SJSA1 (cell line): Measurements from ENCODE around the gene WFIKKN2. TPM values are rescaled to one million over a fixed set of nuclear protein-coding genes. Genes with fewer than 3 reads are reported as not detected.

ENCODE experiments used
- DNase-seq, 2 experiments: peaks; one replicate each; pipeline ENCODE4 v3.0.0-alpha.2; 2015 to 2020; ENCODE audit warnings: low spot score in 2 of 2, low read depth in 1 of 2
- H3K27ac ChIP-seq: fragments of 250-450 bp; sonication (Bioruptor Pico); 2 replicates; pipeline ENCODE4 v1.5.1; 2020; ENCODE audit warnings: mild to moderate bottlenecking, moderate library complexity
- H3K27me3 ChIP-seq: fragments of 250-450 bp; sonication (Bioruptor Pico); replicated peaks from 2 replicates; pipeline ENCODE4 v1.5.1; 2020; ENCODE audit warnings: mild to moderate bottlenecking, moderate library complexity
- H3K36me3 ChIP-seq: fragments of 250-450 bp; sonication (Bioruptor Pico); 2 replicates; pipeline ENCODE4 v1.5.1; 2020; ENCODE audit warnings: mild to moderate bottlenecking
- H3K4me1 ChIP-seq: fragments of 250-450 bp; sonication (Bioruptor Pico); replicated peaks from 2 replicates; pipeline ENCODE4 v1.6.1; 2021; ENCODE audit warnings: mild to moderate bottlenecking
- H3K4me3 ChIP-seq: fragments of 250-450 bp; sonication (Bioruptor Pico); 2 replicates; pipeline ENCODE4 v1.5.1; 2020; ENCODE audit warnings: mild to moderate bottlenecking
- H3K9me3 ChIP-seq: fragments of 250-450 bp; sonication (Bioruptor Pico); replicated peaks from 2 replicates; pipeline ENCODE4 v1.5.1; 2020; ENCODE audit warnings: mild to moderate bottlenecking
- total RNA-seq: library from RNA; depleted of rRNA; stranded (reverse); fragments of >200 nt; shearing (Covaris generic); gene quantifications from 2 replicates; pipeline ENCODE4 v1.2.3, GENCODE V29; 2014

WFIKKN2 gene
- total RNA-seq, 1 experiment from 2014 or later = not detected

GRCh38 chr17:50817838-50818237 lies 17.5 kb upstream of the WFIKKN2 start:
- Histone ChIP-seq H3K27ac (no peak overlapping the region), H3K36me3 (no peaks in the 10 kb centered on the region), H3K4me3 (no peak overlapping the region), H3K4me1 (peaks cover 12% of the 10 kb centered on the region), H3K9me3 (0 out of 2 replicates have a peak, but pooled peaks cover 3% of the 10 kb centered on the region), H3K27me3 (no peaks in the 10 kb centered on the region)
- no peak for DNase-seq

- H3K27ac ChIP-seq = no peak overlapping the region
- no peaks in the 10 kb centered on the region for H3K27me3 ChIP-seq
- H3K4me1 ChIP-seq = peaks cover 12% of the 10 kb centered on the region
- no peaks in the 10 kb centered on the region for H3K36me3 ChIP-seq
- H3K4me3 ChIP-seq = no peak overlapping the region
- 0 out of 2 replicates have a peak, but pooled peaks cover 3% of the 10 kb centered on the region for H3K9me3 ChIP-seq
- no peak for DNase-seq
These were observed 17.1 kb upstream of the WFIKKN2 start for GRCh38 chr17:50818261-50818660.

DNA sequence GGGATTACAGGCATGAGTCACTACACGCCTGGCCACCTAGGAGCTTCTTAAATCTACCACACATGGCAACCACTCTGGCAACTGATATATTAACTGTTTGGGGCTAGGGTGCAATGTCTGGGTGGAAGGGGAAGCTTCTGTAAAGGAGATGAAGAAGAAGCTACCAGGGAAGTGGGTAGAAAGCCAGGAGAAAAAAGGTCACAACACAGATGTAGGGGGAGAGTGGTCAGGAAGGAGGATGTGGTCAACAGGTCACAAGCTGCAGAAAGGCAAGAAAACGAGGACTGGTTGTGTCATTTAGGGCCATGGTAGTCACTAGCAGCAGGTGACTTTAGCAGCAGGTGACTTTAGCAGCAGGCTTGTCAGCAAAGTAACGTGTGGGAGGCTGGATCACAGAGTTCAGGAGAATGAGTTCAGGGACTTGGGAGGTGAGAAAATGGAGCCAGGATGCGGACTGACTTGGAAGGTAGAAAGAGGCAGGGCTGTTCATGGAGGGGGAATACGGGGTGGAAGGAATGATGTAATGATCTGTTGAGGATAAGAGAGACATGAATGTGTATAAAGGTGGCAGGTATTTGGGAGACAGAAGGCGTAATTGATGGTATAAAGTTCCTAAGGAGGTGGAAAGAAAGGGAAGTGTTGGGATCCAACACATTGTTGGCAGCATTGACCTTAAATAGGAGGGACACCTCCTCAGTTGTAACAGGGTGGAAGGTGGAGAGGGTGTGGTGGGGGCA lies 16.3 kb upstream of the WFIKKN2 start:
- no peak overlapping the region for H3K27ac ChIP-seq
- no peak overlapping the region for H3K4me3 ChIP-seq
- H3K27me3 ChIP-seq = no peaks in the 10 kb centered on the region
- no peaks in the 10 kb centered on the region for H3K36me3 ChIP-seq
- peaks cover 8% of the 10 kb centered on the region; the same call in 1 of the 2 replicates for H3K9me3 ChIP-seq
- no peak for DNase-seq
- peaks cover 12% of the 10 kb centered on the region for H3K4me1 ChIP-seq

GRCh38 chr17:50820651-50821050 lies 14.7 kb upstream of the WFIKKN2 start:
- Histone ChIP-seq H3K4me1 (peaks cover 12% of the 10 kb centered on the region), H3K9me3 (peaks cover 8% of the 10 kb centered on the region; the same call in 1 of the 2 replicates), H3K27me3 (no peaks in the 10 kb centered on the region), H3K4me3 (no peak overlapping the region), H3K27ac (no peak overlapping the region), H3K36me3 (no peaks in the 10 kb centered on the region)
- no peak for DNase-seq

- H3K4me1 ChIP-seq = peaks cover 5% of the 10 kb centered on the region
- DNase-seq = no peak
These were observed 12.8 kb upstream of the WFIKKN2 start for GRCh38 chr17:50822550-50822949.

DNA sequence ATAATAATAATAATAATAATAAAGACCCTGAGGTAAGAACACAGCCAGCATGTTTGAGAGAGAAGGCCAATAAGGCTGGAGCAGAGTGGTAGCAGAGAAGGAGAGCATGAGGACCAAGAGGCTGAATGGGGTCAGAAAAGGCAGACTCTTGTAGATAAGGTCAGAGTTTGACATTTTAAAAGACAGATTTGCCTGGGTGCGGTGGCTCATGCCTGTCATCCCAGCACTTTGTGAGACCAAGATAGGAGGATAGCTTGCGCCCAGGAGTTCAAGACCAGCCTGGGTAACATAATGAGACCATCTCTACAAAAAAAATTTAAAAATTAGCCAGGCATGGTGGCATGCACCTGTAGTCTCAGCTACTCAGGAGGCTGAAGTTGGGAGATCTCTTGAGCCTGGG lies 11.0 kb upstream of the WFIKKN2 start:
- Histone ChIP-seq H3K9me3 (peaks cover 8% of the 10 kb centered on the region; the same call in 1 of the 2 replicates), H3K36me3 (no peaks in the 10 kb centered on the region), H3K4me1 (no peaks in the 10 kb centered on the region), H3K27me3 (peaks cover 4% of the 10 kb centered on the region; the same call in 1 of the 2 replicates), H3K4me3 (no peak overlapping the region), H3K27ac (no peak overlapping the region)
- DNase-seq = no peak

More at GRCh38 chr17:50822550-50822949, 12.8 kb upstream of the WFIKKN2 start:
- Histone ChIP-seq H3K27ac (no peak overlapping the region), H3K27me3 (peaks cover 4% of the 10 kb centered on the region; the same call in 1 of the 2 replicates), H3K9me3 (peaks cover 8% of the 10 kb centered on the region; the same call in 1 of the 2 replicates), H3K4me3 (no peak overlapping the region), H3K36me3 (no peaks in the 10 kb centered on the region)

DNA sequence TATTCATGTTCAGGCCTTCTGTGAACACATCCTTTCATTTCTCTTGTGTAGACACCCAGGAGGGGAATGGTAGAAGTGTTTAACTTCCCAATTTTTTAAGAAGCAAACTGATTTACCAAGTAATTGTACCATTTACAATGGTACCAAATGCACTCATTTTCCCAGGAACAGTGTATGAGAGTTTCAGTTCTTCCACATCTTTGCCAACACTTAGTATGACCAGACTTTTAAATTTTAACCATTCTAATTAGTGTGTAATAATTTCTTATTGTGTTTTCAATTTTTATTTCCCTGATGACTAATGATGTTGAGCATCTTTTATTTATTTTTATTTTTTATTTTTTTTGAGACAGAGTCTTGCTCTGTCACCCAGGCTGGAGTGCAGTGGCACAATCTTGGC lies 10.2 kb upstream of the WFIKKN2 start:
- no peak for DNase-seq
- Histone ChIP-seq H3K4me3 (no peak overlapping the region), H3K9me3 (peaks cover 8% of the 10 kb centered on the region; the same call in 1 of the 2 replicates), H3K4me1 (no peaks in the 10 kb centered on the region), H3K27ac (no peak overlapping the region), H3K36me3 (no peaks in the 10 kb centered on the region), H3K27me3 (peaks cover 4% of the 10 kb centered on the region; the same call in 1 of the 2 replicates)

DNA sequence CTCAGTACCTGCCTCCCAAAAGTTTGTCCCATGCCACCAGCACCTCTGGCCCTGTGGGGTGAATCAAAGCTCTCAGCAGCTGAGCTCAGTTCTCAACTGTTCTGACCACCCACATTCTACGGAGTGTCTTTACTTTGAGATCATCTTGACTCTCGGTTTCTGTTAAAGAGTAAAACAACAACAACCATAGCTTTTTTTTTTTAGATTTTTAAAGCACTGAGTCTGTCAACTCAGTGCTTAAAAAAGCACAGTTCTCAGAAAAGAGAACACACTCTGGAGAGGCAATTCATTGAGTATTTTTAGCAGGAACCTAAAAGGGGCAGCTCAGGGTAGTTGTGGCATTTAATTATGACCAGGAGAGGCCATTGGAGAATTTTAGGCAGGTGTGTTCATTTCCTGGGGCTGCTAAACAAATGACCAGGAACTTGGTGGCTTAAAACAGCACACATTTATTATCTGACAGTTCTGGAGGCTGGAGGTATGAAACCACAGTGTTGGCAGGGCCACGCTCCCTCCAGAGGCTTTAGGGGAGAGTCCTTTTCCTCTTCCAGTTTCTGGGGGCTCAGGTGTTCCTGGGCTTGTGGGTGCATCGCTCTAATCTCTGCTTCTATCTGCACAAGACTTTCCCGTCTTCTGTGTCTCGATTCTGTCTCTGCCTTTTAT lies 6.7 kb upstream of the WFIKKN2 start:
- Histone ChIP-seq H3K9me3 (peaks cover 3% of the 10 kb centered on the region; the same call in 1 of the 2 replicates), H3K4me1 (no peaks in the 10 kb centered on the region)
- DNase-seq = no peak

DNA sequence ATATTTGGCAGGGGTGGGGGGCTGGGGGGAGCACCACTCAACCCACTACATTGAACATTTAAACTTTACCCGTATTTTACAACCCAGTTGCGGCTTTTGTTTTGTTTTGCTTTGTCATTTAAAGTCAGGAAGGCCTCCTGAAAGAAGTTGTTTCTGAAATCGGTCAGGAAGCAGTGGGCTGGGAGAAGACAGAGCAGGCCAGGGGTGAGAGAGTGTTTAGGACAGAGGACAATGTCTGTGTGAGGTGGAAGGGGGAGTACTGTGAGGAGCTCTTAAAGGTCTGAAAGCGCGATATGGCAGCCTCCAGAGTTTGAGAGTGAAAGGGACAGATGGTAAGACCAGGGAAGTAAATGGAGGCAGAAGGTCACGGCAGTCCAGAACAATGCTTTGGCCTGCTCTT lies 6.1 kb upstream of the WFIKKN2 start:
- no peak for DNase-seq

More for the DNA sequence above, 6.7 kb upstream of the WFIKKN2 start:
- Histone ChIP-seq H3K27me3 (peaks cover 4% of the 10 kb centered on the region; the same call in 1 of the 2 replicates), H3K4me3 (no peak overlapping the region), H3K27ac (no peak overlapping the region), H3K36me3 (no peaks in the 10 kb centered on the region)

DNA sequence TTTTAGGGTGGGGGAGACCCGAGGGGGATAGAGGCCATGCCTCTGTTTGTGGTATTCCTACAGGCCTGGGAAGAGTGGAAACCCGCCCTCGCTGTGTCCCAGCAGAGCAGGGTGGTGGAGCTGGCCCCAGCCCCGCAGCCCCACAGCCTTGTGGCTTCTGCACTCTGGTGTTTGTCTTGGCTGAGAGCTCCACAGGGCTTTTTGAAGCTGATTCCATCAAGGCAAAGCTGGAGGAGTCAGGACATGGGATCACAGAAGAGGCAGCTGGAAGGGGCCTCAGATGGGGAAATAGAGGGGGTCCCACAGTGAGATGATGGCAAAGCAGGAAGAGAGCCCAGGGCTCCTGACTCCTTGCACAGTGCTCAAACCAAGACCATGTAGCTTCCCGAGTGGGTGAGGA lies 5.0 kb upstream of the WFIKKN2 start:
- Histone ChIP-seq H3K27ac (no peak overlapping the region), H3K36me3 (no peaks in the 10 kb centered on the region), H3K9me3 (no peaks in the 10 kb centered on the region; the same call in 1 of the 2 replicates), H3K4me3 (no peak overlapping the region), H3K4me1 (no peaks in the 10 kb centered on the region), H3K27me3 (peaks cover 4% of the 10 kb centered on the region; the same call in 1 of the 2 replicates)
- no peak for DNase-seq

More for the DNA sequence above, 6.1 kb upstream of the WFIKKN2 start:
- Histone ChIP-seq H3K4me1 (no peaks in the 10 kb centered on the region), H3K27ac (no peak overlapping the region), H3K36me3 (no peaks in the 10 kb centered on the region), H3K4me3 (no peak overlapping the region), H3K27me3 (peaks cover 4% of the 10 kb centered on the region; the same call in 1 of the 2 replicates), H3K9me3 (no peaks in the 10 kb centered on the region; the same call in 1 of the 2 replicates)

DNA sequence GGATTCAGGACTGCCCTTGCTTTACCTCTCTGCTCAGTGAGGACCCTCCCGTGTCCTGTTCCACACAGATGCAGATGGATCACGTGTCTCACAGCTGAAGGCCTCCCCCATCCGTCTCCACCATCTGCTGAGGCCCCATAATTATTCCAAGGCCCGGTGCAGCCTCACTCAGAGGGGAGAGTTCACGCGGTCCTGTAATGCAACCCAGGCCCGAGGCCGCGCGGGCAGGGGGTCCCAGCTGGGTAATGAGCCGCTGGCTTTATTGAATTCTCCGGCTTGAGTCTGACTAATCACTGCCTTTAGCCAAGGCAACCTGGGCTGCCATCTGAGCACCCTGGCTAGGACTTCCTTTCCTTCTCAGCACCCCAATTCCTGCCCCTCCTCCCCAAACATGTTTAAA lies 4.4 kb upstream of the WFIKKN2 start:
- Histone ChIP-seq H3K9me3 (no peaks in the 10 kb centered on the region; the same call in 1 of the 2 replicates), H3K4me3 (no peak overlapping the region), H3K4me1 (no peaks in the 10 kb centered on the region), H3K27me3 (peaks cover 4% of the 10 kb centered on the region; the same call in 1 of the 2 replicates), H3K27ac (no peak overlapping the region), H3K36me3 (no peaks in the 10 kb centered on the region)
- no peak for DNase-seq

GRCh38 chr17:50831471-50831928 lies 3.9 kb upstream of the WFIKKN2 start:
- Histone ChIP-seq H3K4me1 (no peaks in the 10 kb centered on the region), H3K4me3 (no peak overlapping the region), H3K36me3 (no peaks in the 10 kb centered on the region), H3K27ac (no peak overlapping the region), H3K9me3 (no peaks in the 10 kb centered on the region; the same call in 1 of the 2 replicates), H3K27me3 (peaks cover 4% of the 10 kb centered on the region; the same call in 1 of the 2 replicates)
- DNase-seq = no peak

DNA sequence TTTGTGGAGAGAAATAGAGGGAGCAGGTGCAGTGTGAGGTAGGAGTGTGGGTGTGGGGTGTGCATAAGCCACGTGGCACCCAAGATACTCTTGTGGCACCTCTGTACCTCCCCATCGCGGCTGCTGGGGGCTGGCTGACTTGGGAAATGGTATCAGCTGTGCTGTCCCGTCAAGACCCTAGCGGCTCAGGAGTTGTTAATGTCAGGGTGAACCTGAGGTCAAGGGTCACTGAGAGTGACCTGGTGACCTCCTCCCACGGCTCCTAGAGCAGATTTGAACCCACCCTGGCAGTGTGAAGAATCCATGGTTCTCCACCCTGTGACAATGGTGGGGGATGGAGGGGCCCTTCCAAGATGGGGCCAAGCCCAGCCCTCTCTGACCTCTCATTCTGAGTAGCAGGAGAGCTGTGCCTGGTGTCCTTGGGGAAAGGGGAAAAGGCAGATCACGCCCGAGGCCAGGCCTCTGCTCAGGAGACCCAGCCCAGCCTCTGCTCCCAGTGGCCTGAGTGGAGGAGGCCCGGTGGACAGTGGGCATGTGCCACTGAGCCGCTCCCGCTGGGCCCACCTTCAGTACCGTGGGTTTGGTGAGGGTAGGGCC lies 3.0 kb upstream of the WFIKKN2 start:
- DNase-seq = no peak
- Histone ChIP-seq H3K9me3 (no peaks in the 10 kb centered on the region; the same call in 1 of the 2 replicates), H3K27ac (no peak overlapping the region), H3K36me3 (no peaks in the 10 kb centered on the region), H3K27me3 (no peaks in the 10 kb centered on the region), H3K4me3 (no peak overlapping the region), H3K4me1 (no peaks in the 10 kb centered on the region)
